SK-N-SH (cell line): ENCODE data around the gene PCNX3. TPM values are rescaled to one million over a fixed set of nuclear protein-coding genes. Genes with fewer than 3 reads are reported as not detected.

Source experiments
- CTCF ChIA-PET: fragments of 300-600, 350-600 bp; formaldehyde crosslinking; extraction: SDS; loops from one replicate; lab custom pipeline; 2021; lab: Yijun Ruan, JAX
- POLR2A ChIA-PET: fragments of 350-600 bp; sonication (Branson Sonifier 250); formaldehyde crosslinking; extraction: SDS; loops from one replicate; lab custom pipeline; 2020; ENCODE audit warnings: antibody characterized with exemption, inconsistent platforms; lab: Yijun Ruan, JAX
- DNase-seq: peaks from one replicate; pipeline ENCODE4 v3.0.0; 2012
- H2AFZ ChIP-seq: fragments of 200-600 bp; sonication (generic); 2 replicates; pipeline ENCODE4 v1.8.1; 2016; ENCODE audit warnings: antibody characterized with exemption, mild to moderate bottlenecking, low read depth
- H3F3A ChIP-seq: fragments of 200-600 bp; sonication (generic); replicated peaks from 2 replicates; pipeline ENCODE3; 2016; ENCODE audit warnings: antibody characterized with exemption, mild to moderate bottlenecking; ENCODE audit not compliant: insufficient read depth
- H3K27ac ChIP-seq, 2 experiments: fragments of 200-500 bp in 1 of 2; fragments of 200-600 bp in 1 of 2; sonication (Bioruptor generic) in 1 of 2; sonication (generic), shearing (Covaris generic) in 1 of 2; 2 replicates each; pipeline versions ENCODE4 v1.5.1 to v1.6.1; 2014 to 2016; ENCODE audit warnings: low read depth in 2 of 2, inconsistent platforms in 1 of 2, low read length in 1 of 2, mild to moderate bottlenecking in 1 of 2, mixed read lengths in 1 of 2
- H3K27me3 ChIP-seq: fragments of 200-600 bp; sonication (generic), shearing (Covaris generic); 2 replicates; pipeline ENCODE4 v1.6.1; 2016; ENCODE audit warnings: mixed run types; ENCODE audit not compliant: insufficient read depth
- H3K36me3 ChIP-seq, 2 experiments: fragments of 200-500 bp in 1 of 2; fragments of 200-600 bp in 1 of 2; sonication (Bioruptor generic) in 1 of 2; sonication (generic) in 1 of 2; replicated peaks in 1 of 2; 2 replicates each; pipeline versions ENCODE3 to v1.5.1; 2014 to 2016; ENCODE audit warnings: low read length in 1 of 2, mild to moderate bottlenecking in 1 of 2; ENCODE audit not compliant: insufficient read depth in 2 of 2, control insufficient read depth in 1 of 2
- H3K4me1 ChIP-seq, 2 experiments: fragments of 200-500 bp in 1 of 2; fragments of 200-600 bp in 1 of 2; sonication (Bioruptor generic) in 1 of 2; sonication (generic), shearing (Covaris generic) in 1 of 2; 2 replicates each; pipeline versions ENCODE4 v1.5.1 to v1.6.1; 2014 to 2016; ENCODE audit warnings: low read depth in 1 of 2, low read length in 1 of 2, mixed run types in 1 of 2; ENCODE audit not compliant: insufficient read depth in 2 of 2, control insufficient read depth in 1 of 2
- H3K4me2 ChIP-seq: fragments of 200-600 bp; sonication (generic), shearing (Covaris generic); 2 replicates; pipeline ENCODE4 v1.6.1; 2017; ENCODE audit warnings: mixed run types
- H3K4me3 ChIP-seq, 2 experiments: fragments of 200-500 bp in 1 of 2; fragments of 200-600 bp in 1 of 2; sonication (Bioruptor generic) in 1 of 2; sonication (generic), shearing (Covaris generic) in 1 of 2; 2 replicates each; pipeline versions ENCODE4 v1.5.1 to v1.8.1; 2014 to 2016; ENCODE audit warnings: low read depth in 2 of 2, inconsistent platforms in 1 of 2, low read length in 1 of 2, mild to moderate bottlenecking in 1 of 2, mixed read lengths in 1 of 2, moderate library complexity in 1 of 2
- H3K79me2 ChIP-seq: fragments of 200-600 bp; sonication (generic); 2 replicates; pipeline ENCODE4 v1.8.1; 2017; ENCODE audit warnings: mild to moderate bottlenecking; ENCODE audit not compliant: insufficient read depth
- H3K9ac ChIP-seq: fragments of 200-600 bp; sonication (generic); 2 replicates; pipeline ENCODE4 v1.6.1; 2017; ENCODE audit warnings: mixed run types
- H3K9me2 ChIP-seq: fragments of 200-600 bp; sonication (generic); 2 replicates; pipeline ENCODE4 v1.6.1; 2017; ENCODE audit warnings: mixed run types
- H3K9me3 ChIP-seq: fragments of 200-600 bp; sonication (generic); 2 replicates; pipeline ENCODE4 v1.6.1; 2017; ENCODE audit warnings: mixed run types, mild to moderate bottlenecking, moderate library complexity
- H4K20me1 ChIP-seq: fragments of 200-600 bp; sonication (generic); 2 replicates; pipeline ENCODE4 v1.6.1; 2017; ENCODE audit warnings: mild to moderate bottlenecking, mixed run types; ENCODE audit not compliant: insufficient read depth
- EP300 ChIP-seq, 2 experiments: IDR thresholded peaks; 2 replicates each; pipeline versions ENCODE4 v1.4.0 to v1.6.1; 2012; ENCODE audit warnings: borderline replicate concordance in 1 of 2, low read depth in 1 of 2, low read length in 1 of 2
- FOSL2 ChIP-seq: IDR thresholded peaks from 2 replicates; pipeline ENCODE4 v1.4.0; 2012; ENCODE audit warnings: low read depth, mild to moderate bottlenecking, moderate library complexity, borderline replicate concordance
- FOXJ3 ChIP-seq: sonication (generic); formaldehyde crosslinking; IDR thresholded peaks from 2 replicates; pipeline ENCODE4 v1.5.1; 2020; ENCODE audit warnings: mild to moderate bottlenecking, missing genetic modification reagents
- GABPA ChIP-seq: IDR thresholded peaks from 2 replicates; pipeline ENCODE4 v1.4.0; 2012; ENCODE audit warnings: low read depth, mild to moderate bottlenecking
- GATA2 ChIP-seq: sonication (generic); formaldehyde crosslinking; IDR thresholded peaks from 2 replicates; pipeline ENCODE4 v1.5.0; 2020; ENCODE audit warnings: mild to moderate bottlenecking, missing genetic modification reagents
- JUND ChIP-seq: IDR thresholded peaks from 2 replicates; pipeline ENCODE4 v1.4.0; 2012
- MAX ChIP-seq: IDR thresholded peaks from 2 replicates; pipeline ENCODE4 v1.4.0; 2012; ENCODE audit warnings: low read depth
- MXI1 ChIP-seq: IDR thresholded peaks from 2 replicates; pipeline ENCODE4 v1.6.1; 2012; ENCODE audit warnings: mild to moderate bottlenecking, low read depth, low read length, improper control_type of control experiment
- NFIC ChIP-seq: IDR thresholded peaks from 2 replicates; pipeline ENCODE4 v1.4.0; 2012; ENCODE audit warnings: borderline replicate concordance
- PBX3 ChIP-seq: IDR thresholded peaks from 2 replicates; pipeline ENCODE4; 2012
- POLR2AphosphoS5 ChIP-seq: IDR thresholded peaks from 2 replicates; pipeline ENCODE4 v1.6.1; 2012; ENCODE audit warnings: low read depth, low read length
- RFX5 ChIP-seq: IDR thresholded peaks from 2 replicates; pipeline ENCODE4 v1.6.1; 2012; ENCODE audit warnings: mild to moderate bottlenecking, improper control_type of control experiment, low read length
- RXRA ChIP-seq: IDR thresholded peaks from 2 replicates; pipeline ENCODE4 v1.4.0; 2012; ENCODE audit warnings: low read depth, mild to moderate bottlenecking, borderline replicate concordance
- TAF1 ChIP-seq: IDR thresholded peaks from 2 replicates; pipeline ENCODE4 v1.6.1; 2012; ENCODE audit warnings: low read depth, mild to moderate bottlenecking, low read length, moderate library complexity, borderline replicate concordance
- TCF12 ChIP-seq: IDR thresholded peaks from 2 replicates; pipeline ENCODE4 v1.4.0; 2012
- USF1 ChIP-seq: IDR thresholded peaks from 2 replicates; pipeline ENCODE4 v1.4.0; 2012; ENCODE audit warnings: low read depth, borderline replicate concordance
- USF2 ChIP-seq: fragments of 150-350 bp; IDR thresholded peaks from 2 replicates; pipeline ENCODE4 v1.6.1; 2017; ENCODE audit warnings: antibody characterized with exemption, low read length, low read depth, borderline replicate concordance
- YY1 ChIP-seq: IDR thresholded peaks from 2 replicates; pipeline ENCODE4 v1.4.0; 2012; ENCODE audit warnings: low read depth, mild to moderate bottlenecking
- ZBTB33 ChIP-seq: IDR thresholded peaks from 2 replicates; pipeline ENCODE4 v1.4.0; 2012; ENCODE audit warnings: low read depth, borderline replicate concordance
- WGBS: methylation state at CpG from one replicate; pipeline ENCODE4 v1.1.6; 2017; ENCODE audit warnings: low lambda C conversion rate; 5-methylcytosine and 5-hydroxymethylcytosine counted together
- polyA plus RNA-seq, 3 experiments: library from polyadenylated mRNA; depleted of rRNA; stranded (reverse); fragments of >200 nt; gene quantifications; 2 replicates each; pipeline ENCODE4 v1.2.3, GENCODE V29; 2012

The PCNX3 gene
- polyA plus RNA-seq, 1 of the 3 experiments (the other 2 are of a cell fraction), result 33.7 TPM

- TF ChIP-seq PBX3, result no peak
- TF ChIP-seq MAX, result no peak
- no peak for TF ChIP-seq TAF1
- no peak for TF ChIP-seq YY1
- TF ChIP-seq FOXJ3 (CRISPR knock-in tag), result no peak
- no peak for TF ChIP-seq GABPA
Measured at GRCh38 chr11:65579291-65579690, 36.3 kb upstream of the PCNX3 start (continued).

- Histone ChIP-seq H3K4me2 (no peak overlapping the region), H3K4me1 (peaks cover 19 to 24% of the 10 kb centered on the region in 2 experiments; a peak in 2 of 4 replicates), H3K9me3 (no peaks in the 10 kb centered on the region), H3F3A (peaks cover 26% of the 10 kb centered on the region), H3K27me3 (no peaks in the 10 kb centered on the region), H3K9ac (no peak overlapping the region), H3K4me3 (no peak overlapping the region), H2AFZ (no peak overlapping the region)
- CTCF ChIA-PET, result interaction anchor here (13.3 kb wide), 1 partner anchor 11 kb away, joined by 216 read pairs; the partner anchor contains the start of gene KCNK7
- POLR2A ChIA-PET, result no interaction called here
- TF ChIP-seq JUND (no peak), GABPA (no peak), RXRA (no peak), USF1 (no peak), NFIC (no peak), ZBTB33 (no peak), MXI1 (no peak), TCF12 (no peak), FOXJ3 (CRISPR knock-in tag) (no peak), RFX5 (no peak), GATA2 (CRISPR knock-in tag) (no peak), TAF1 (no peak), USF2 (no peak), POLR2AphosphoS5 (no peak), EP300 (IDR thresholded peaks at IDR 0.05; ENCODE audit: borderline replicate concordance in 1 of 2, low read depth in 1 of 2, low read length in 1 of 2) (no peak), FOSL2 (no peak)
- TF ChIP-seq, all 33 proteins: peak for 0
- Histone ChIP-seq H3K79me2 (peaks cover 32% of the 10 kb centered on the region), H3K36me3 (peaks cover 13 to 42% of the 10 kb centered on the region in 2 experiments), H4K20me1 (peaks cover 12% of the 10 kb centered on the region; the same call in 1 of the 2 replicates), H3K27ac (no peak overlapping the region), H3K9me2 (no peaks in the 10 kb centered on the region)
- 93% methylated on average over 2 of the region's 19 CpGs for WGBS
- DNase-seq, result no peak
Measured at GRCh38 chr11:65580031-65580692, 35.4 kb upstream of the PCNX3 start.
